Measurements from ENCODE around the gene GRM8. TPM values are rescaled to one million over a fixed set of nuclear protein-coding genes. Genes with fewer than 3 reads are reported as not detected.

The GRM8 gene
- total RNA-seq, 1 experiment from 2014 or later, result 0.40 TPM

DNA sequence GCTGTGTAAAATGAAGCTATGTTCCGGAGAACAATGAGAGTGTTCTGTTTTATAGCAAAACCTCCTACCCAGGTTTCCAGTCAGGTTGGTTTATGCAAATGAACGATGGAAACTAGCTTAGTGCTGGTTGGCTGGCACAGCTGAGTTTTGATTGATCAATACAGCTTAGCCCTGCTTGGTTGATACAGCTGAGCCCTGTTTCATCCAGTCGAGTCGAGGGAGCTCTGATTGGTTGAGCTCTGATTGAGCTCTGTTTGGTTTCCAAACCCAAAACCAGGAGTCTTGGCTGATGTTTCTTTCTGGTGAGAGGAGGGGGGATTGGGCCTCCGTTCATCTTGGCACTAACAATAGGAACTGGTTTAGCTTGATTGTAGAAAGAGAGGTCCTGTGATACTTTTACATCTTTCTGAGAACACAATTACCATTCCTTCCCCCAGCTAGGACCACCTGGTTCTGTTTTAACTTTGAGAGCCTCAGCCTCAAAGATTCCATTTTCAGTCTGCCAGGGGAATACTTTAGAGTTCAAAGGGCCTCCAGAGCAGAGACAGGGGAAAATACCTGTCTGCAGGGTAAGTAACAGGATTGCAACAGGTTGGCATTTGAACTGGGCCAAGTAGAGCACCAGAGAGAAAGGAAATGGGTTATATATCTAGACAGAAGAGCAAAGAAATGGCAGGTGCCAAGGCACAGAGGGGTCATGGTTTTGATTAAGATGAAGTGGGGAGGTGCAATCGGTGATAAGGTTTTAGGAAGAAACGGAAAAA is 210.9 kb downstream of the GRM8 start:
- CTCF ChIA-PET, result no interaction called here
- BruUV-seq (replicated peaks), result no TSS peak
- Mint-ChIP-seq H3K4me3 (ENCODE audit: low read depth, unreplicated experiment) (no peak overlapping the region), H3K27me3 (ENCODE audit: unreplicated experiment) (peaks cover 12% of the 10 kb centered on the region), H3K27ac (ENCODE audit: unreplicated experiment) (no peak overlapping the region), H3K4me1 (ENCODE audit: low read depth, unreplicated experiment) (peaks cover 9% of the 10 kb centered on the region), H3K36me3 (ENCODE audit: insufficient read depth, unreplicated experiment) (no peaks in the 10 kb centered on the region), H3K9me3 (ENCODE audit: low read depth, unreplicated experiment) (no peaks in the 10 kb centered on the region)
- intact Hi-C loops (cut with micrococcal nuclease; ENCODE audit: unreplicated experiment), result no loop called here
- DNase-seq, result no peak
- TF ChIP-seq, protein P1, sequence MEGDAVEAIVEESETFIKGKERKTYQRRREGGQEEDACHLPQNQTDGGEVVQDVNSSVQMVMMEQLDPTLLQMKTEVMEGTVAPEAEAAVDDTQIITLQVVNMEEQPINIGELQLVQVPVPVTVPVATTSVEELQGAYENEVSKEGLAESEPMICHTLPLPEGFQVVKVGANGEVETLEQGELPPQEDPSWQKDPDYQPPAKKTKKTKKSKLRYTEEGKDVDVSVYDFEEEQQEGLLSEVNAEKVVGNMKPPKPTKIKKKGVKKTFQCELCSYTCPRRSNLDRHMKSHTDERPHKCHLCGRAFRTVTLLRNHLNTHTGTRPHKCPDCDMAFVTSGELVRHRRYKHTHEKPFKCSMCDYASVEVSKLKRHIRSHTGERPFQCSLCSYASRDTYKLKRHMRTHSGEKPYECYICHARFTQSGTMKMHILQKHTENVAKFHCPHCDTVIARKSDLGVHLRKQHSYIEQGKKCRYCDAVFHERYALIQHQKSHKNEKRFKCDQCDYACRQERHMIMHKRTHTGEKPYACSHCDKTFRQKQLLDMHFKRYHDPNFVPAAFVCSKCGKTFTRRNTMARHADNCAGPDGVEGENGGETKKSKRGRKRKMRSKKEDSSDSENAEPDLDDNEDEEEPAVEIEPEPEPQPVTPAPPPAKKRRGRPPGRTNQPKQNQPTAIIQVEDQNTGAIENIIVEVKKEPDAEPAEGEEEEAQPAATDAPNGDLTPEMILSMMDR (IDR thresholded peaks at IDR 0.05; ENCODE audit: unreplicated experiment), result no peak

DNA sequence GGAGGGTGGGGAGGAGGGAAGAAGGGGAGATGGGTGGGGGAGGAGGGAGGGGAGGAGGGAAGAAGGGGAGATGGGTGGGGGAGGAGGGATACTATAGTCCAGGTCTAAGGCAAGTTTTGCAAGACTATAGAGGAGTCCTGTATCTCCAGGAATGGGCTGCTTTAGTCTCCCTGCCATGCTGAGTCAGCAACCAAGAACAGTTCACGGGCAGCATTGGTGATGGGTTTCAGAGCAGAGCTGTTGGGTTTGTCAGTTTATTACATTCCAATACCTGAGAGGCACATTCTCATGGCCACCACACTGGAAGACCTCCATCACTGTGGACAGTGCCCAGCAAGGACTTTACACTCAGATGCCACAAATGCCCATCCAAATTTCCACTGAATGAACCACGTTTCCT is 212.7 kb downstream of the GRM8 start:
- Mint-ChIP-seq H3K27me3 (ENCODE audit: unreplicated experiment) (peaks cover 12% of the 10 kb centered on the region), H3K27ac (ENCODE audit: unreplicated experiment) (no peak overlapping the region), H3K4me3 (ENCODE audit: low read depth, unreplicated experiment) (no peak overlapping the region), H3K4me1 (ENCODE audit: low read depth, unreplicated experiment) (peaks cover 22% of the 10 kb centered on the region), H3K36me3 (ENCODE audit: insufficient read depth, unreplicated experiment) (no peaks in the 10 kb centered on the region), H3K9me3 (ENCODE audit: low read depth, unreplicated experiment) (no peaks in the 10 kb centered on the region)
- DNase-seq, result no peak
- intact Hi-C loops (cut with micrococcal nuclease; ENCODE audit: unreplicated experiment), result no loop called here
- CTCF ChIA-PET, result no interaction called here
- TF ChIP-seq, protein P1 (IDR thresholded peaks at IDR 0.05; ENCODE audit: unreplicated experiment), result no peak
- BruUV-seq (replicated peaks), result no TSS peak

DNA sequence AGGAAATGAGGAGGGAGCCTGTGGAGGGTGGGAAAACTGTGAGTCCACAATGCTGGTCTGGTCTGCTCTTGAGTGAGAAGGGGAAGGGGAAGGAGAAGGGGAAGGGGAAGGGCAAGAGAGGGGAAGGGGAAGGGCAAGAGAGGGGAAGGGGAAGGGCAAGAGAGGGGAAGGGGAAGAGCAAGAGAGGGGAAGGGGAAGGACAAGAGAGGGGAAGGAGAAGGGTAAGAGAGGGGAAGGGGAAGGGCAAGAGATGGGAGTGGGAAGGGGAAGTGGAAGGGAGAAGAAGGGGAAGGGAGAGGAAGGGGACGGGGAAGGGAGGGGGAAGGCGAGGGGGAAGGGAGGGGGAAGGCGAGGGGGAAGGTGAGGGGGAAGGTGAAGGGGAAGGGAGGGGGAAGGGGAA is 213.2 kb downstream of the GRM8 start:
- Mint-ChIP-seq H3K27me3 (ENCODE audit: unreplicated experiment) (peaks cover 12% of the 10 kb centered on the region), H3K4me1 (ENCODE audit: low read depth, unreplicated experiment) (peaks cover 27% of the 10 kb centered on the region), H3K27ac (ENCODE audit: unreplicated experiment) (no peak overlapping the region), H3K4me3 (ENCODE audit: low read depth, unreplicated experiment) (no peak overlapping the region), H3K9me3 (ENCODE audit: low read depth, unreplicated experiment) (no peaks in the 10 kb centered on the region), H3K36me3 (ENCODE audit: insufficient read depth, unreplicated experiment) (no peaks in the 10 kb centered on the region)
- CTCF ChIA-PET, result no interaction called here
- TF ChIP-seq, protein P1 (IDR thresholded peaks at IDR 0.05; ENCODE audit: unreplicated experiment), result no peak
- intact Hi-C loops (cut with micrococcal nuclease; ENCODE audit: unreplicated experiment), result no loop called here
- no TSS peak for BruUV-seq (replicated peaks)
- DNase-seq, result no peak

DNA sequence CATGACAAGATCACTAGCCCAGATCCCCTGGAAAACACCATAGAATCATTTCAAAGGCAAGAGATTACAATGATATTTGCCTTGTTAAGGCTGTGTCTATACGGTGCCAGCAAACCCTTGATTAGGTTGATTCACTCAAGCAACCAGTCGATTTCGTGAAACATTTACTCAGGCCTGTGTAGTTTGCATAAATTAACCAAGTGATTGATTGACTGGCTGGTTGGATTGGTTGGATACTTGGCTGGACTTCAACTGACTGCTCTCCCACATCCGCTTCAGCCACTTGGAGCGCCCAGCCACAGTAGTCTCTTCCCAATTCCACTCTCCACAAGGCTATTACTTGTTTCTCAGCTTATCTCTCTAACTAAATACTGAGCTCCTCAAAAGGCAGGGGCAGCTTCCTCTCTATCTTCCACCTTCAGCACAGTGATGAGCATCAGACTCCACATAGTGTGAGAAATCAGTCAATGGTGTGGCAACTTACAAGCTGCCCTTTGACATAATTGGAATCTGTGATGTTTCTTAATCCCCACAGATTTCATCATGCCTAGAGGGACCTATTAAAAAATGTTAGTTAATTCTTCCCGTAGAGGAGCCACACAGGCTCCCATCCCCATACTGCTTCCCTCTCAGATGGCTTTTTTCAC is 217.4 kb downstream of the GRM8 start:
- Mint-ChIP-seq H3K9me3 (ENCODE audit: low read depth, unreplicated experiment) (no peaks in the 10 kb centered on the region), H3K4me1 (ENCODE audit: low read depth, unreplicated experiment) (peaks cover 33% of the 10 kb centered on the region), H3K27ac (ENCODE audit: unreplicated experiment) (peak overlapping the region; percentile 48), H3K4me3 (ENCODE audit: low read depth, unreplicated experiment) (peak overlapping the region; percentile 28), H3K27me3 (ENCODE audit: unreplicated experiment) (peaks cover 12% of the 10 kb centered on the region), H3K36me3 (ENCODE audit: insufficient read depth, unreplicated experiment) (no peaks in the 10 kb centered on the region)
- peak; percentile 72 for DNase-seq
- intact Hi-C loops (cut with micrococcal nuclease; ENCODE audit: unreplicated experiment), result loop anchor here (2.0 kb wide), 1 partner anchor 99 kb away; no protein-coding TSS in a partner anchor
- TF ChIP-seq, protein P1 (IDR thresholded peaks at IDR 0.05; ENCODE audit: unreplicated experiment), result no peak
- CTCF ChIA-PET, result interaction anchor here (0.6 to 0.7 kb wide), 2 partner anchors 10 to 169 kb away, joined by 3 to 6 read pairs; no protein-coding TSS in a partner anchor
- BruUV-seq (replicated peaks), result no TSS peak
